Mesendoderm (in vitro differentiated cells): Measurements from ENCODE around the gene ITGA2B.

Source experiments
- DNase-seq: peaks from one replicate; pipeline ENCODE4 v3.0.0; 2013
- H2AK5ac ChIP-seq: 2 replicates; pipeline ENCODE4 v1.6.1; 2013; ENCODE audit warnings: low read length, inconsistent platforms
- H2BK120ac ChIP-seq: 2 replicates; pipeline ENCODE4 v1.6.1; 2013; ENCODE audit warnings: low read depth, mild to moderate bottlenecking, low read length, moderate library complexity, mixed read lengths
- H2BK15ac ChIP-seq: replicated peaks from 2 replicates; pipeline ENCODE4 v1.6.1; 2013; ENCODE audit warnings: low read depth, mild to moderate bottlenecking, moderate library complexity
- H2BK5ac ChIP-seq: 2 replicates; pipeline ENCODE4 v1.6.1; 2013; ENCODE audit warnings: low read length, inconsistent platforms
- H3K18ac ChIP-seq: 2 replicates; pipeline ENCODE4 v1.6.1; 2013; ENCODE audit warnings: mild to moderate bottlenecking, low read length, mixed read lengths
- H3K23ac ChIP-seq: one replicate; pipeline ENCODE4 v1.6.1; 2013; ENCODE audit warnings: low read length
- H3K27ac ChIP-seq: 2 replicates; pipeline ENCODE4 v1.5.1; 2013; ENCODE audit warnings: low read depth, mild to moderate bottlenecking, inconsistent platforms, low read length, moderate library complexity
- H3K27me3 ChIP-seq: 2 replicates; pipeline ENCODE4 v1.6.1; 2013; ENCODE audit warnings: low read length, control low read depth, mild to moderate bottlenecking, inconsistent platforms; ENCODE audit not compliant: insufficient read depth, poor library complexity
- H3K36me3 ChIP-seq: 2 replicates; pipeline ENCODE4 v1.6.1; 2013; ENCODE audit warnings: low read length, inconsistent platforms; ENCODE audit not compliant: control insufficient read depth, insufficient read depth
- H3K4ac ChIP-seq: one replicate; pipeline ENCODE4 v1.6.1; 2013; ENCODE audit warnings: low read depth, mild to moderate bottlenecking, low read length, moderate library complexity
- H3K4me1 ChIP-seq: 2 replicates; pipeline ENCODE4 v1.6.1; 2013; ENCODE audit warnings: low read depth, low read length, inconsistent platforms; ENCODE audit not compliant: control insufficient read depth
- H3K4me2 ChIP-seq: 2 replicates; pipeline ENCODE4 v1.6.1; 2013; ENCODE audit warnings: low read length
- H3K4me3 ChIP-seq: 2 replicates; pipeline ENCODE4 v1.5.1; 2013; ENCODE audit warnings: mild to moderate bottlenecking, low read length
- H3K56ac ChIP-seq: one replicate; pipeline ENCODE4 v1.6.1; 2013; ENCODE audit warnings: low read length
- H3K79me1 ChIP-seq: 2 replicates; pipeline ENCODE4 v1.6.1; 2013; ENCODE audit warnings: low read length, inconsistent platforms
- H3K79me2 ChIP-seq: 2 replicates; pipeline ENCODE4 v1.6.1; 2013; ENCODE audit warnings: mild to moderate bottlenecking, low read length; ENCODE audit not compliant: control insufficient read depth, insufficient read depth
- H3K9ac ChIP-seq: 2 replicates; pipeline ENCODE4 v1.6.1; 2013; ENCODE audit warnings: low read length, inconsistent platforms
- H4K5ac ChIP-seq: one replicate; pipeline ENCODE4 v1.6.1; 2013; ENCODE audit warnings: low read length
- H4K8ac ChIP-seq: one replicate; pipeline ENCODE4 v1.6.1; 2013; ENCODE audit warnings: low read depth, mild to moderate bottlenecking, control low read depth, low read length, moderate library complexity
- WGBS: extraction: QIAGEN DNeasy Blood & Tissue Kit; methylation state at CpG from one replicate; pipeline ENCODE4 v1.1.7; 2013; ENCODE audit warnings: low lambda C conversion rate, missing lambda C conversion rate; ENCODE audit not compliant: insufficient coverage; ENCODE audit errors: extremely low coverage; 5-methylcytosine and 5-hydroxymethylcytosine counted together

ITGA2B gene

GRCh38 chr17:44354582-44355561 lies 34.6 kb downstream of the ITGA2B start:
- Histone ChIP-seq H3K27me3 (no peaks in the 10 kb centered on the region), H2AK5ac (no peak overlapping the region), H3K79me2 (no peaks in the 10 kb centered on the region), H3K9ac (peak overlapping the region; percentile 70), H2BK5ac (no peak overlapping the region), H2BK120ac (no peak overlapping the region), H3K79me1 (no peaks in the 10 kb centered on the region), H3K36me3 (no peaks in the 10 kb centered on the region), H3K23ac (no peak overlapping the region), H3K27ac (no peak overlapping the region), H4K8ac (no peak overlapping the region), H3K4me3 (no peak overlapping the region), H3K4me1 (no peaks in the 10 kb centered on the region), H3K18ac (no peak overlapping the region), H4K5ac (no peak overlapping the region), H3K4me2 (peak overlapping the region; percentile 62), H2BK15ac (no peak overlapping the region), H3K4ac (no peak overlapping the region), H3K56ac (peak overlapping the region; percentile 79)
- WGBS: no CpG with 5 or more reads among the region's 77 CpGs
- DNase-seq: peak; percentile 82

DNA sequence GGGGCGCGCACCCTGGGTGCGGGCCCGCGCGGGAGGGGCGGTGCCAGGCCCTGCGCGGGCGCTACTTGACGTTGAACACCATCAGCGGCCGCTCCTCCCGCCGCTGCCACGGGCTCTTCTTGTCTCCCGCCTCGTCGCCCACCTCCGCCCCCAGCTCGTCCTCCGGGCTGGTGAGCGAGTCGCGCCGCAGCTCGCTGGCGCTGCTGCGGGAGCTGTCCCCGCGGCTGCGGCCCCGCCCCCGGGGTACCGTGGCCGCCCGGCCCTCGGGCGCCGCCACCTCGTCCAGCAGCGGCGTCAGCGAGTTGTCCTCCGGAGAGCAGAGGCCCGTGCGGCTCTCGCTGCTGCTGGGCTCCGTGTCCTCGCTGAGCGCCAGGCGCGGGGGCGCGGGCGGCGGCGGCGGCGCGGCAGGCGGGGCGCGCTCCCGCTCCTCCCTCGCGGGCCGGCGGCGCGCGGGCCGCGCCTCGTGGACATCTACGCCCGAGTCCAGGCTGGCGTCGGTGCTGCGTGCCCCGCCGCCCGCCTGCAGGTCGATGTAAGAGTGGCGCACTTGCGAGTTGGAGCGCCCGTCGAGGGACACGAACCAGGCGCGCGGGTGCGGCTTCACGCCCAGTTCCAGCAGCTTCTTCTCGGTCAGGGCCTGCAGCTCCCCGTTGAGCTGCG lies 35.6 kb downstream of the ITGA2B start:
- no peak overlapping the region for H3K4ac ChIP-seq
- H2AK5ac ChIP-seq: no peak overlapping the region
- H3K9ac ChIP-seq: peak overlapping the region; percentile 43
- H2BK15ac ChIP-seq: no peak overlapping the region
- no peak overlapping the region for H4K8ac ChIP-seq
- H3K23ac ChIP-seq: peak overlapping the region; percentile 80
- H3K79me1 ChIP-seq: no peaks in the 10 kb centered on the region
- no peak overlapping the region for H3K18ac ChIP-seq
- no peaks in the 10 kb centered on the region for H3K27me3 ChIP-seq
- no peaks in the 10 kb centered on the region for H3K79me2 ChIP-seq
- H4K5ac ChIP-seq: no peak overlapping the region
- no peak overlapping the region for H3K27ac ChIP-seq
- peak overlapping the region; percentile 22 for H3K4me3 ChIP-seq
- H2BK5ac ChIP-seq: no peak overlapping the region
- H3K4me2 ChIP-seq: peak overlapping the region; percentile 66
- no peaks in the 10 kb centered on the region for H3K4me1 ChIP-seq
- no peaks in the 10 kb centered on the region for H3K36me3 ChIP-seq
- H2BK120ac ChIP-seq: no peak overlapping the region
- peak; percentile 45 for DNase-seq
- H3K56ac ChIP-seq: peak overlapping the region; percentile 86
- no CpG with 5 or more reads among the region's 98 CpGs for WGBS

DNA sequence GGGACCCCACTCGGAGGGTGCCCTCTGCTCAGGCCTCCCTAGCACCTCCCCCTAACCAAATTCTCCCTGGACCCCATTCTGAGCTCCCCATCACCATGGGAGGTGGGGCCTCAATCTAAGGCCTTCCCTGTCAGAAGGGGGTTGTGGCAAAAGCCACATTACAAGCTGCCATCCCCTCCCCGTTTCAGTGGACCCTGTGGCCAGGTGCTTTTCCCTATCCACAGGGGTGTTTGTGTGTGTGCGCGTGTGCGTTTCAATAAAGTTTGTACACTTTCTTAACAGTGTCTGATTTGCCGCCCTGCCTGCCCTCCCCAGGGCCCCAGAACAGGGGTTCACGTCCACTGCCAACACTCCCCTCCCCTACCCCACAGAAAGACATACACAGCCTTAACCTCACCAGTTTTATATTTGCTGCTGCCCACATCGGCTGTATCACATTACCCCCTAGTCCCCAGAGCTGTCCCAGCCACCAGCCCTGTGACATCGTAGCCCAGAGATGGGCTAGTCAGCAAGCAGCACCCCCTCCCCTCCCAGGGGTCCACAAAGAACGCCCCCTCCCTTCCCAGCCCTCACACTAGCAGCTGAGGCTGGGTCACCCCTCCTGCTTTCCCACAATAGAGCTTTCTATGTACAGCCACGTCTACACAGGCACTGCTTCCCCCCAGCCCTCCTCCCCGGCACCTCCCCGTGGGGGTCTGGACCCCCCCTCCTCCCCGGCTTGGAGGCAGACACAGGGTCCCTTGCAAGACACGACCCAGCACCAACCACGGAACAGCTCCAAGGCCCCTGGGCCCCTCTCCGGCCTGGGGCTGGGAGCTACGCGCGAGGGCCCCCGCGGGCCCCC lies 36.4 kb downstream of the ITGA2B start:
- no peaks in the 10 kb centered on the region for H3K79me2 ChIP-seq
- WGBS: no CpG with 5 or more reads among the region's 22 CpGs
- H3K9ac ChIP-seq: peak overlapping the region; percentile 43
- H3K36me3 ChIP-seq: no peaks in the 10 kb centered on the region
- H3K27ac ChIP-seq: no peak overlapping the region
- no peak overlapping the region for H4K5ac ChIP-seq
- H3K79me1 ChIP-seq: no peaks in the 10 kb centered on the region
- H3K4me3 ChIP-seq: no peak overlapping the region
- no peak overlapping the region for H3K18ac ChIP-seq
- H3K4me2 ChIP-seq: peak overlapping the region; percentile 12
- no peak for DNase-seq
- H3K56ac ChIP-seq: peak overlapping the region; percentile 86
- H3K4me1 ChIP-seq: no peaks in the 10 kb centered on the region
- H3K23ac ChIP-seq: no peak overlapping the region
- no peak overlapping the region for H2BK15ac ChIP-seq
- H2BK120ac ChIP-seq: no peak overlapping the region
- no peak overlapping the region for H2BK5ac ChIP-seq
- no peaks in the 10 kb centered on the region for H3K27me3 ChIP-seq
- no peak overlapping the region for H2AK5ac ChIP-seq
- no peak overlapping the region for H3K4ac ChIP-seq
- no peak overlapping the region for H4K8ac ChIP-seq

GRCh38 chr17:44351961-44352827 lies 37.3 kb downstream of the ITGA2B start:
- H3K4me2 ChIP-seq: no peak overlapping the region
- H3K9ac ChIP-seq: no peak overlapping the region
- H3K56ac ChIP-seq: no peak overlapping the region
- no CpG with 5 or more reads among the region's 36 CpGs for WGBS
- no peaks in the 10 kb centered on the region for H3K79me2 ChIP-seq
- no peak overlapping the region for H4K8ac ChIP-seq
- H3K27me3 ChIP-seq: no peaks in the 10 kb centered on the region
- no peak overlapping the region for H3K27ac ChIP-seq
- no peak overlapping the region for H3K18ac ChIP-seq
- no peak overlapping the region for H3K4ac ChIP-seq
- H4K5ac ChIP-seq: no peak overlapping the region
- H3K79me1 ChIP-seq: no peaks in the 10 kb centered on the region
- H3K4me3 ChIP-seq: no peak overlapping the region
- no peaks in the 10 kb centered on the region for H3K4me1 ChIP-seq
- H3K23ac ChIP-seq: no peak overlapping the region
- H3K36me3 ChIP-seq: no peaks in the 10 kb centered on the region
- no peak for DNase-seq
- H2BK120ac ChIP-seq: no peak overlapping the region
- H2BK5ac ChIP-seq: no peak overlapping the region
- H2AK5ac ChIP-seq: no peak overlapping the region
- H2BK15ac ChIP-seq: no peak overlapping the region

- no peak overlapping the region for H3K4me2 ChIP-seq
- H2BK15ac ChIP-seq: no peak overlapping the region
- no peaks in the 10 kb centered on the region for H3K79me2 ChIP-seq
- H3K4me1 ChIP-seq: no peaks in the 10 kb centered on the region
- no peak overlapping the region for H2BK120ac ChIP-seq
- WGBS: no CpG with 5 or more reads among the region's 8 CpGs
- no peak overlapping the region for H3K23ac ChIP-seq
- no peaks in the 10 kb centered on the region for H3K36me3 ChIP-seq
- peaks cover 1% of the 10 kb centered on the region for H3K79me1 ChIP-seq
- no peak overlapping the region for H2BK5ac ChIP-seq
- no peak overlapping the region for H3K18ac ChIP-seq
- DNase-seq: no peak
- H3K27ac ChIP-seq: no peak overlapping the region
- H3K4ac ChIP-seq: no peak overlapping the region
- no peak overlapping the region for H2AK5ac ChIP-seq
- H3K27me3 ChIP-seq: no peaks in the 10 kb centered on the region
- no peak overlapping the region for H4K5ac ChIP-seq
- H3K9ac ChIP-seq: no peak overlapping the region
- no peak overlapping the region for H3K56ac ChIP-seq
- H3K4me3 ChIP-seq: no peak overlapping the region
- no peak overlapping the region for H4K8ac ChIP-seq
Observed at GRCh38 chr17:44351464-44351863, 38.0 kb downstream of the ITGA2B start.
